Activated naive CD8-positive, alpha-beta T cell treated with anti-CD3 and anti-CD28 coated beads, Interleukin-2, amount 10 ng/mL, durations not matched to agents 7 days and 5 days (primary cell): ENCODE results near the gene HCFC1. TPM values are rescaled to one million over a fixed set of nuclear protein-coding genes. Genes with fewer than 3 reads are reported as not detected.
A peak's percentile ranks its signal among the peaks of the same experiment; 100 is the strongest.

ENCODE experiments used
- ATAC-seq: fragments of 150-1000 bp; cut with Tn5 transposase; one replicate; pipeline ENCODE4 v1.10.0; 2021; ENCODE audit warnings: low read depth, moderate library complexity
- POLR2A ChIA-PET: fragments of 350-600 bp; sonication (Branson Sonifier 250); formaldehyde crosslinking; loops from one replicate; lab custom pipeline; 2021; ENCODE audit warnings: antibody characterized with exemption; lab: Charles Lee
- DNase-seq: peaks from one replicate; pipeline ENCODE4 v3.0.0; 2021
- H3K27ac Mint-ChIP-seq: one replicate; pipeline ENCODE4 v1.8.0; 2022; ENCODE audit warnings: mild to moderate bottlenecking, mixed read lengths
- H3K27me3 Mint-ChIP-seq: one replicate; pipeline ENCODE4 v1.8.0; 2022; ENCODE audit warnings: mild to moderate bottlenecking, moderate library complexity, mixed read lengths
- H3K36me3 Mint-ChIP-seq: one replicate; pipeline ENCODE4 v1.8.0; 2021; ENCODE audit warnings: mild to moderate bottlenecking, mixed read lengths
- H3K4me1 Mint-ChIP-seq: one replicate; pipeline ENCODE4 v1.8.0; 2021; ENCODE audit warnings: mixed read lengths
- H3K4me3 Mint-ChIP-seq: one replicate; pipeline ENCODE4 v1.8.0; 2022; ENCODE audit warnings: mild to moderate bottlenecking, moderate library complexity, mixed read lengths
- H3K9me3 Mint-ChIP-seq: one replicate; pipeline ENCODE4 v1.8.0; 2021; ENCODE audit warnings: mixed read lengths
- total RNA-seq, 2 experiments: library from RNA; stranded (reverse); gene quantifications; one replicate each; pipeline ENCODE4 v1.2.3, GENCODE V29; 2021

HCFC1 gene
- total RNA-seq, 2 experiments from 2014 or later, result 101 to 107 TPM

DNA sequence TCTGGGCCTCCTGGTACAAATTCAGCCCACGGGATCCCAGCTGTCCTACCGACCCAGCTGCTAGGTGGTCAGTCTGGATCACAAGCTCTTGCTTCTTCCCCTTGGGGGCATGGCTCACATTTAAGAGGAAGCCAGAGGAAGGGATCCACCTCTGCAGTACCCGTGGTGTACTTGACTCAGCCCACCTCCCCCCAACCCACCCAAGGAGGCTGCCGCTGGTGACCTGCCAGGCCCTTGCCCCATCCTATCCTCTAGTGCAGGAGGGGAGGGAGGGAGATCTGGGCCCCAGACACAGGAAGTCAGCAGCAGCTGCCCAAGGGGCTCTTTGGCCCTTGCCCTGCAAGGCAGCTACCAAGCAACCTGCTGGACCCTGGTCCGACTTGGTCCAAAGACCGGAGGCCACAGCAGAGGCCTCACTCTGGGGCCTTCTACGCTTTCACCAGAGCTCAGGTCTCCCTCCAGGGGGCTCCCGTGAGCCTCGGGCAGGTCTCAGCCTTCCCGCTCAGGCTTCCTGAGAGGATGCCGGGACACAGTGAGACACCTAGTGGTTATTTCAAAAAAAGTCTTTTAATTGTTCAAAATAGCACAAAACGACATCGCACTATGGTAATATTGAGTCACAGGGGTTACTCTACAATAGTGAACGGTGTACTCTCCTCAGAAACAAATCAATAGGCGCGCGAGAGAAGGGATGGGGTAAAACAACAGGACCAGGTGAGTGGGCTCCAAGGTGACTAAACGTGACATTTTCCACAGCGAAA lies 24.4 kb downstream of the HCFC1 start:
- Mint-ChIP-seq H3K36me3 (peaks cover 4% of the 10 kb centered on the region), H3K9me3 (no peaks in the 10 kb centered on the region), H3K4me1 (peaks cover 15% of the 10 kb centered on the region), H3K27ac (peak overlapping the region; percentile 87), H3K4me3 (peak overlapping the region; percentile 52), H3K27me3 (no peaks in the 10 kb centered on the region)
- DNase-seq, result peak; percentile 81
- ATAC-seq, result peak; percentile 79
- POLR2A ChIA-PET, result interaction anchor here (0.6 to 12.8 kb wide), 5 partner anchors 9 to 24 kb away, joined by 3 to 185 read pairs (median 4); partner anchors contain the start of gene ARHGAP4

DNA sequence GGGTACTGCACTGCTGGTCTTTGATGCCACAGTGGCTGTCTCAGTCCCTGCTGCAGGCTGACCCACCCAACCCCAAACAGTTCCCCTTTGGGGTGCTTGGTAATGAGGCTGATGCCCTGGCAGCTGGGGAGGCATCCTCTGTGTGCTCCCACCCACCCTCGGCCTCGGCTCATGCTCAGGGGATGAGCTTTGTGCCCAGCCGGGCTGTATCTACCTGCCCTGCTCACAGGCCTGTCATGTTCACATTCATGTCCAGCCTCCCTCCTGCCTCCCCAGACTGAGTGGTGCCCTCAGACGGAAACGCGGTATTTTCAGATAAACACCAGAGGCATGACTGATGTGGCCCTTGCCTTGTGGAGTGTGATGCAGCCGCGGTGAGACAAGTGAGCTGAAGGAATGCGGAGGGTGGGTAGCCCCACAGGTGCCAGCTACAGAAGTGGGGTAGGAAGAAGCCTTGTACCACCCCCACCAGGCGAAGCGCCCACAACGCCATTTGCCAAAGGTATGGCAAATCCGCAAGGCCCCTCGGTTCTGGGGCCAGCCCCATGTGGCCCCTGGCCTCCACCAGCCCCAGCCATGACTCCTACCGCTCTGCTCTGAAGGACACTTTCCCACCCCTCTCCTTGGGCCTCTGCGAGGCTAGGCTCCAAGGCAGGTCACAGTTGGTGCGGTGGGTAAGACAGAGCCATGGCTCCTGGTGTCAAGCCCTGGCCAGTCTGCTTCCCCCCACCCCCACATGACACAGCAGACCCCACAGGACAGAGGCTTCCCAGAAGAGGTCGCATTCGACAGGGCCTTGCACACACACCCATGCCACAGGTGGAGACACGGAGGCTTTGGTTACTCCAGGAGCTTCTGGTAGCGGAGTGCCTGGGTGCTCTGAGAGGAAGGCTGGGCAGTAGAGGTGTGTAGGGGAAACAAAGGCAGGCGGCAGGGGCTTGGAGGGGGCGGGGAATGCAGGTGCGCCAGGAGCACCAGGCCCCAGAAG lies 25.4 kb downstream of the HCFC1 start:
- Mint-ChIP-seq H3K4me3 (no peak overlapping the region), H3K36me3 (peaks cover 2% of the 10 kb centered on the region), H3K27ac (no peak overlapping the region), H3K4me1 (peaks cover 17% of the 10 kb centered on the region), H3K9me3 (no peaks in the 10 kb centered on the region), H3K27me3 (no peaks in the 10 kb centered on the region)
- ATAC-seq (no peak), DNase-seq (no peak)
- POLR2A ChIA-PET, result interaction anchor here (0.7 to 12.8 kb wide), 5 partner anchors 8 to 25 kb away, joined by 3 to 185 read pairs (median 5); partner anchors contain the start of genes ARHGAP4 and NAA10

DNA sequence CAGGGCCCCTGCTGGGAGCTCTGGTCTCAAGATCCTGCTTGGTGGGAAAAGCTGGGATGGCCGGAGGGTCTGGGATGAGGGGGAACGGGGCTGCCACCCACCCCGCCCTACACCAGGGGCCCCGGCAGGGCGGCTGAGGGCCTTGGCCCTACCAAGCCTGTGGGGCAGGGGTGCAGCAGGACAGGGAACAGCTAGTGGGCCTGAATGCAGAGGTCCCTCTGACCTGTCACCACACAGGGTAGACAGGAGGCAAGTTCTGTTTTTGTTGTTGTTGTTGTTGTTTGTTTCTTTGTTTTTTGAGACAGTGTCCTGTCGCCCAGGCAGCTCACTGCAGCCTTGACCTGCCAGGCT lies 26.8 kb downstream of the HCFC1 start:
- H3K36me3 Mint-ChIP-seq, result peaks cover 3% of the 10 kb centered on the region
- no peak overlapping the region for H3K27ac Mint-ChIP-seq
- DNase-seq, result no peak
- H3K27me3 Mint-ChIP-seq, result no peaks in the 10 kb centered on the region
- POLR2A ChIA-PET, result interaction anchor here (0.6 to 12.8 kb wide), 7 partner anchors 10 to 159 kb away, joined by 3 to 185 read pairs (median 4); partner anchors contain the start of genes ARHGAP4 and NAA10
- ATAC-seq, result peak; percentile 7
- no peaks in the 10 kb centered on the region for H3K9me3 Mint-ChIP-seq
- H3K4me1 Mint-ChIP-seq, result peaks cover 16% of the 10 kb centered on the region
- H3K4me3 Mint-ChIP-seq, result peak overlapping the region; percentile 87

DNA sequence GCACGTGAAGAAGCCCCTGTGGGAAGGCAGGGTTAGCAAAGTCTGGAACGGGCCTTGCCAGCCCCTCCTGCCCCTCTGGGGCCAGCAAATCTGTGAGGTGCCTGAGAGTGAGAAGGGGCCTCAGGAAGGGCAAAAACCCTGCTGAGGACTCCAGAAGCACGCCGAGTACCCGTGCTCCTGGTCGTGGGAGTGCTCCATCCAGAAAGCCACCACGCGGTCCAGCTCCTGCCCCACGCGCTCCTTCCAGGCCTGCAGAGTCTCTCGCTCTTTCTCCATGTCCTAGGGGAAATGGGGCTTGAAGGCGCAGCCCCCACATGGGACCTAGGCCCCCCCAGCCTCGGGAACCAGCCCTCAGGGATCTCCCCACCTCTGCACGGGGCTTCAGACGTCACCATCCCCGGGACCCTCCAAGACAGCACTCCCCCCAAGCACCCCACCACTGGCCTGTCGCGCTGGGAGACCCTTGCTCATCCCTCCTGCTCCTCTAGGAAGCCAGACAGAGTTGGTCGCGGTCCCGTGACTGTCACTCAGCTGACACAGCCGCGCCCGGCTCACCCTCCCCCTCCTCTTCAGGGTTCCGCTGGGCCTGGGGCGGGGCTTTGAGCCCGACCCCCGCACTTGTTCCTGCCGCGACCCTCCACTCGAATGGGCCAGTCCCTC lies 27.3 kb downstream of the HCFC1 start, which contains the start of gene RENBP:
TSS of gene RENBP (minus strand) at position 504 of the 660 bp plus-strand sequence. CDS start at position 471, 33 bp downstream.
- Mint-ChIP-seq H3K27me3 (no peaks in the 10 kb centered on the region), H3K4me1 (peaks cover 14% of the 10 kb centered on the region), H3K9me3 (no peaks in the 10 kb centered on the region), H3K36me3 (peaks cover 3% of the 10 kb centered on the region), H3K4me3 (peak within 1 kb of the TSS; percentile 87), H3K27ac (peak within 1 kb of the TSS; percentile 83)
- peak; percentile 25 for ATAC-seq
- POLR2A ChIA-PET, result interaction anchor here (0.9 to 12.8 kb wide), 4 partner anchors 10 to 124 kb away, joined by 4 to 185 read pairs (median 4); partner anchors contain the start of genes ARHGAP4 and NAA10
- peak; percentile 53 for DNase-seq

DNA sequence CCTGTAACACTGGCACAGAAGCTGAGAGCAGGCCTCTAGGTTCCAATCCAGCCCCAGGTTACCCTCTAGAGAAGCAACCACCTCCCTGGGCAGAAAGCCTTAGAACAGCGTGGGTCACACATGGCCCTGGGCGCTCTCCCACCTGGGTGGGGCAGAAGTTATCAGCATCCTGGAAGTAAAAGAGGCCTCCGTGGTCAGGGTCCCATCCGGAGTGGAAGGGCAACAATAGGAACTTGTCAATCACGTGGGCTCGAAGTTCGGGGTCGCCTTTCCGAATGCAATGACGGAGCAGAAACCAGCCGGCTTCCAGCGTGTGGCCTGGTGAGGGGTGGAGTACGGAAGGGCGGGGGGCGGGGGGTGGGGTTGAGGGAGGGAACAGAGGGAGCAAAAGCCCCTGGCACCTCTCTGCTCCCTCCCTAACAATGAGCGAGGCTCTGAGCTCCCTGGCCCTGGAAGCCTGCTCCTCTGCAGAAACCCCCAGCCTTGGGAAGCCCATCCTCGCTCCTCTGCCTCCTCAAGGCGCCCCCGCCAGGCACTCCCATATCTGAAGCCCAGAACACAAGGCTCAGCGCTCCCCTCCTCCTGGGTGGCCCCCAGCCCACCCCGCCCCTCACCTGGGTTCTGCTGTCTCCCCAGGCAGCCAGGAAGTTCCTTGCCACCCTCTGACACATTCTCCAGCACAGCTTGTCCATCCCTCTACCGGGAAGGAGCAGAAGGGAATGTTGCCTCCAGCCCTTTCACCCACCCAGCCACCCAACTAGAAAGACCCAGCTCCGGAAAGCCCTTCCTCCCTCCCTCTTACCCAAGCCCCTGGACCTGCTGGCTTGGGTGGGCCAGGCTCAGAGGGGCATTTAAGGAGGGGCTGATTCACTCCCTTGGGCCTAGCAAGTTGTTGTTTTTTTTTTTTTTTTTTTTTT lies 30.0 kb downstream of the HCFC1 start:
- ATAC-seq (no peak), DNase-seq (no peak)
- Mint-ChIP-seq H3K27ac (peak overlapping the region; percentile 84), H3K4me3 (peak overlapping the region; percentile 73), H3K4me1 (peaks cover 10% of the 10 kb centered on the region), H3K36me3 (peaks cover 1% of the 10 kb centered on the region), H3K27me3 (no peaks in the 10 kb centered on the region), H3K9me3 (no peaks in the 10 kb centered on the region)
- POLR2A ChIA-PET, result interaction anchor here (12.8 kb wide), 1 partner anchor 16 kb away, joined by 185 read pairs; the partner anchor contains the start of gene ARHGAP4

DNA sequence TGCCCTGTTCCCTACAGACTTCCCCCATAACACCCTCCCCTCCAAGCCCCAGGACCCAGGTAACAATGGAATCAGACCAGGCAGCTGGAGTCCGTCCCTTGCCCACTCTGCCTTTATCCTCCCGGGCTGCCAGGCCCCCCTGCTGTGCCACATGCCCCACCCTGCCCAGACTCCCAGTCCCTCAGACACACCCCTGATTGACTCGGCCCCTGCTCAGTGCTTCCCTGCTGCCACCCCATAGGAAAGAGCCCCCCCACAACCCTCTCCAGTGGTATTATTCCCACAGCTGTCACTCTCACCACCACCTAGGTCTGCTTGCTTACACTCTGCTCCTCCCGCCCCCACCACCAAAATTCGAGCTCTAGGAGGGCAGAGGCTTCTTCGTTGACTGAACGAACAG lies 32.0 kb downstream of the HCFC1 start:
- POLR2A ChIA-PET, result interaction anchor here (8.7 kb wide), 1 partner anchor 15 kb away, joined by 69 read pairs; the partner anchor contains the start of gene ARHGAP4
- Mint-ChIP-seq H3K4me3 (no peak overlapping the region), H3K27ac (no peak overlapping the region), H3K4me1 (peaks cover 14% of the 10 kb centered on the region), H3K27me3 (no peaks in the 10 kb centered on the region), H3K36me3 (peaks cover 1% of the 10 kb centered on the region), H3K9me3 (no peaks in the 10 kb centered on the region)
- ATAC-seq, result no peak
- DNase-seq, result no peak

DNA sequence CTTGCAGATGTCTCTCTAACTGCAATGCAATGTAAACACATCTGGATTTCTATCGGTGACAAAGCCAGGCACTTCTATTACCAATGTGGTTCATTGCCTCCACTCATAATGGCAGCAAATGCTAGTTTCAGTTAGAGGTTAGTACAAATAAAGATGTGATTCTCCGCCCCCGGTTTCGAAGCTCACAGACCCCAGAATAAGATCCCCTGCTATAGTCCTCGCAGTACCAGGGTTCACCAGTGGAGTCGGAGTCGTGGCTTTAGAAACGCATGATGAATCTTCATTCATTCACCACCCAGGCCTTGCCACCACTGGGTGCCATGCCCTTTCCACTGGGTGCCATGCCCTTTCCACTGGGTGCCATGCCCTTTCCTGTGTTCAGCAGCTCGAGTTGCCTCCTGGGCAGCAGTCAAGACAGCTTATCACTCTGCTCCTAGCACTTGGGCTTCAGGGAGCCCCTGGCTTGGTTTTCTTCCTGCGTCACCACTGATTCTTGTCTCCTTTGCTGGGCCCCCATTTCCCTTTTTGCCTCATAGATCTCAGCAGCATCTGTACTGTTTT lies 33.3 kb downstream of the HCFC1 start:
- peaks cover 1% of the 10 kb centered on the region for H3K36me3 Mint-ChIP-seq
- no peak for DNase-seq
- H3K27me3 Mint-ChIP-seq, result no peaks in the 10 kb centered on the region
- H3K9me3 Mint-ChIP-seq, result no peaks in the 10 kb centered on the region
- POLR2A ChIA-PET, result interaction anchor here (0.6 to 8.7 kb wide), 4 partner anchors 9 to 80 kb away, joined by 3 to 69 read pairs (median 5); partner anchors contain the start of gene ARHGAP4
- no peak overlapping the region for H3K4me3 Mint-ChIP-seq
- no peak for ATAC-seq
- H3K4me1 Mint-ChIP-seq, result peaks cover 12% of the 10 kb centered on the region
- H3K27ac Mint-ChIP-seq, result no peak overlapping the region

DNA sequence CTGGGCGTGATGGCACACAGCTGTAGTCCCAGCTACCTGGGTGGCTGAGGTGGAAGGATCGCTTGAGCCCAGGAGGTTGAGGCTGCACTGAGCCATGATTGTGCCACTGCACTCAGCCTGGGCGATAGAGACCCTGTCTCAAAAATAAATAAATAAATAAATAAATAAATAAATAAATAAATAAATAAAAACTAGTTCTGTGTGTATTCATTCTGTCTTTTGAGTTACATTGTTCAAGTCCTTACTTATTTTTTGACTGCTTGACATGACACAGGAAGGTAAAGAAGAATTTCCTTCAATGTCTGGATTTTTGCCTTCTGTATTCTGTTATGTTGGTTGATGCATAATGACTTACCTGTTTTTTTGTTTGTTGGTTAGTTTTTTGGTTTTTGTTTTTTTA lies 34.6 kb downstream of the HCFC1 start:
- no peak for ATAC-seq
- Mint-ChIP-seq H3K4me1 (peaks cover 12% of the 10 kb centered on the region), H3K27ac (no peak overlapping the region), H3K27me3 (no peaks in the 10 kb centered on the region), H3K4me3 (no peak overlapping the region), H3K36me3 (peaks cover 1% of the 10 kb centered on the region), H3K9me3 (no peaks in the 10 kb centered on the region)
- POLR2A ChIA-PET, result interaction anchor here (8.7 kb wide), 1 partner anchor 13 kb away, joined by 69 read pairs; the partner anchor contains the start of gene ARHGAP4
- no peak for DNase-seq

DNA sequence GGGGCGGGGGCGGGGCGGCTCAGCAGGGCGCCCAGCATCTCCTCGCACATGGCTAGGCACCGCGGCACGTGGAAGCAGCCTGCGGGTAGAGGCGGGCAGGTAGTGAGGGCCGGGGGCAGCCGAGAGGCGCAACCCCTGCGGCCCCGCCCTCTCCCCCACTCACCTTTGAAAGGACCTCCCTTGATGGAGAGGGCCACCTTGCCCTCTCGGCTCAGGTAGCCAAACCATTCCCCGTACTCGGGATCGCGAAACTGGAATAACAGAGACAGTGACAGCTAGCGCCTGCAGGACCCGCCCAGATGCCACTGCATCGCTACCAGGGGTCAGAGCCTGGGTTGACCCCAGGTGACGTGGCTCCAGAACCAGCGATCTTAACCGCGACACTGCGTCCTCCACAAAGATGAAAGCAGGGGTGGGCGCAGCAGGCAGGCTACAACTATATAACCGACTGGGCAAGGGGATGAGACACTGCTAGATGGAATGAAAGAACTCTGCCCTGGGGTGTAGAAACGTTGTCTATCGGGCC lies 36.2 kb downstream of the HCFC1 start:
- Mint-ChIP-seq H3K4me3 (peak overlapping the region; percentile 64), H3K9me3 (no peaks in the 10 kb centered on the region), H3K27ac (peak overlapping the region; percentile 56), H3K4me1 (peaks cover 9% of the 10 kb centered on the region), H3K36me3 (peaks cover 5% of the 10 kb centered on the region), H3K27me3 (no peaks in the 10 kb centered on the region)
- DNase-seq, result no peak
- POLR2A ChIA-PET, result interaction anchor here (1.1 to 8.7 kb wide), 3 partner anchors 11 to 40 kb away, joined by 3 to 69 read pairs (median 4); partner anchors contain the start of gene ARHGAP4
- ATAC-seq, result no peak

DNA sequence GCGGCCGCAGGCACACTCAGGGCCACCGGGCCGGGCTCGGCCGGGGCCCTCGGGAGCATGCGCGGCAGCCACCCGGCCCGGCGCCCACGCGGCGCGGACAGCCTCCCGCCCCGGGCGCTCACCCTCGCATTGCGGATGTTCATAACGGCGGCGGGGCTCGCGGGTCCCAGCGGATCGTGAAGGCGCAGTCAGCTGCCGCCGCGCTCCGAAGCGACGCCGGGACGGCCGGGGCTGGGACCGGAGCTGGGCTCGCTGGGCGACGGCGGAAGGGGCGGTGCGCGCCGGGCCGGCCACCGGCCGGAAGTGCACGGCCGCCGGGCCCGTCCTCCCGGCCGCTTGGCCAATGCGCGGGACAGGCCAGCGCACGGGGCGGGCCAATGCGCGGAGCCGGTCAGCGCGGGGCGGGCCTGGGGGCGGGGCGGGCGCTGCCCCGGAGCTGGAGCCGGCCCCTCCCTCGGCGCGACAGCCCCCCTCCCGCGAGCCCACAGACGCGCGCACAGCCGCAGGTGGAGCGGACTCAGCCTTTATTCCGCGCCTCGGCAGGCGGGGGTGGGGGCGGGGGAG lies 36.8 kb downstream of the HCFC1 start, which contains the start of gene NAA10:
TSS of gene NAA10 (minus strand) at position 276 of the 564 bp plus-strand sequence. CDS start at position 143, 133 bp downstream.
- Mint-ChIP-seq H3K36me3 (peaks cover 5% of the 10 kb centered on the region), H3K4me3 (peak within 1 kb of the TSS; percentile 84), H3K4me1 (peaks cover 9% of the 10 kb centered on the region), H3K9me3 (no peaks in the 10 kb centered on the region), H3K27me3 (no peaks in the 10 kb centered on the region), H3K27ac (peak within 1 kb of the TSS; percentile 76)
- DNase-seq (peak; percentile 73), ATAC-seq (peak; percentile 82)
- POLR2A ChIA-PET, result interaction anchor here (1.1 to 8.7 kb wide), 4 partner anchors 10 to 40 kb away, joined by 3 to 69 read pairs (median 4); partner anchors contain the start of gene ARHGAP4
